SIG-M5 treated with dmso at 0.1 percent for 504 hours (cell line): ENCODE data around the gene SLC25A5.
A peak's percentile ranks its signal among the peaks of the same experiment; 100 is the strongest.
"Not testable (repeated sequence)": the region's sequence is repeated elsewhere in the genome, so short reads cannot be mapped to it uniquely, and the experiment has no call there.

Experiments used
- DNase-seq: peaks from one replicate; lab custom pipeline; 2025; ENCODE audit not compliant: unreplicated experiment; lab: John Stamatoyannopoulos, UW

Gene SLC25A5

DNA sequence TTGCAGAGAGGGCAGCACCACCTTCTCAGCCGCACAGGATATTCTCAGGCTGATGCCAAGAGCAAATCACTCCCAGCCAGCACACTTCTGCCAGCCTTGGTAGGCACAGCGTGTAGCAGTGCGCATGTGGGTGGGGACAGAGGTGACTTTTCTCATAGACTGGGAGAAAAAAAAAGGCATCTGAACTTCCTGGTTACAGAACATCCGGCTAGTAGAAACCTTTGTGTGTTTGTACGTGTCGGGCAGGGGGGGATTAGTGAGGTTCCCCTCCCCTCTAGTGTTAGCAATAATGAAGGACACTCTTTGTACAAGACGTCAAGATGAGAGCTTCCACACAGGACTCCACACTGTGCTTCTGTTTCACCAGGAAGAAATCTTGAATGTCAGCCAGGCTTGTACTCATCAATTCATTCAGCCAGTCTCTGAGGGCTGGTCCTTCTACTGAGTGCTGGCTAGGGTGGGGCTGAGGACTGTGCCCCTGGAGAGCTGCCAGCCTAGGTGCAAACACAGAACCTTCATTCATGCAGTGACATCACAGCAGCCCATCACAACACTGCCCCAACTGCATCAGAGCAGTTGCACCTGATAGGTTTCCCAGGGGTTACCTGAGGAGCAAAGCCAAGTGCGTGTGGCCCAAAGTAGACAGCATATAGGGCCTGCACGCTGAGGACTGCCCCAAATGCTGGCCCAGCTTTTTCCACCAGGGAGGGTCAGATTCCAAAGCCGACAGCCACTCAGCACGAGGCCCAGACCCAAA lies 34.7 kb downstream of the SLC25A5 start:
- DNase-seq, result no peak

DNA sequence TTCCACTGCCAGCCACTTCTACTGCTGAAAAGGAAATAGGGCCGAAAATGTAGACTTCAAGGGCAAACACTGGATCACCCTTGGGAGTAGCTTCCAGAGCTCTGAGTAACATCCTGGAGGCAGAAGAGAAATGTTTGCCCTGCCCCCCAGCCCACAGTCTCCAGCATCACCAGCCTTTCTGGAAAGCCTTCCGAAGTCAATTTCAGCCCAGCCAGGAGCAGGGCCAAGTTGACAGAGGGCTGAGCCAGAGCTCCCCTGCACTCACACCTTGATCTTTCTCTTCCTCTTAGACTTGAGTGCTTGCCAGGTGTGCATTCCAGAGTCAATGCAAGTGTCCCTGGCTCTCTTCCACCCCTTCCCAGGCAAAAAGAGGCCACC lies 35.2 kb downstream of the SLC25A5 start:
- DNase-seq, result no peak

DNA sequence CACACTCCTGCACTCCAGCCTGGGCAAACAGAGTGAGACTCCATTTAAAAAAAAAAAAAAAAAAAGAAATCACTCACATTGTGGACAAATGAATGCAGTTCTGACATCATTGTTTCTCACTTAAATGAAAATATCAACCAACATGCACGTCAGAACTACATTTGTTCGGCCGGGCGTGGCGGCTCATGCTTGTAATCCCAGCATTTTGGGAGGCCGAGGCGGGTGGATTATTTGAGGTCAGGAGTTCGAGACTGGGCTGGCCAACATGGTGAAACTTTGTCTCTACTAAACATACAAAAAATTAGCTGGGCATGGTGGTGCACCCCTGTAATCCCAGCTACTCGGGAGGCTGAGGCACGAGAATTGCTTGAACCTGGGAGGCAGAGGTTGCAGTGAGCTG lies 36.9 kb downstream of the SLC25A5 start:
- DNase-seq, result not testable (repeated sequence)

DNA sequence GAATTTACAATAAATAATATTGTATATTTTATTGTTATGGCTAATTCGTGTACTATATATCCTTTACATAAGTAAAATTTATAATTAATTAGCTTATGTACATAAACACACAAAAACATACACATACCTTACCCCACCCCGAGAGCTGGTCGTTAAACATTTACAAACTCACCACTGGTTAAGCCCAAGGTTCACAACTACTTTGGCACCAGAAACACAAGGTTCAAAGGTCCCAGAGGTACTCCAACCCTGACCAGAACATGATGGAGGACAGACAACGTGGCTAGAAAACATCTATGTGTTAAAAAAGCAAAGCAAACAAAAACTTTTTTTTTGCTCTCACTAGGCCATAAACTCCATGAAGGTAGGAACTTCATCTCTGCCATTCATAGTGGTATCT lies 37.7 kb downstream of the SLC25A5 start:
- no peak for DNase-seq

GRCh38 chrX:119507206-119507605 lies 39.0 kb downstream of the SLC25A5 start:
- DNase-seq, result no peak

GRCh38 chrX:119512146-119512800 lies 44.0 kb downstream of the SLC25A5 start:
- peak; percentile 50 for DNase-seq

DNA sequence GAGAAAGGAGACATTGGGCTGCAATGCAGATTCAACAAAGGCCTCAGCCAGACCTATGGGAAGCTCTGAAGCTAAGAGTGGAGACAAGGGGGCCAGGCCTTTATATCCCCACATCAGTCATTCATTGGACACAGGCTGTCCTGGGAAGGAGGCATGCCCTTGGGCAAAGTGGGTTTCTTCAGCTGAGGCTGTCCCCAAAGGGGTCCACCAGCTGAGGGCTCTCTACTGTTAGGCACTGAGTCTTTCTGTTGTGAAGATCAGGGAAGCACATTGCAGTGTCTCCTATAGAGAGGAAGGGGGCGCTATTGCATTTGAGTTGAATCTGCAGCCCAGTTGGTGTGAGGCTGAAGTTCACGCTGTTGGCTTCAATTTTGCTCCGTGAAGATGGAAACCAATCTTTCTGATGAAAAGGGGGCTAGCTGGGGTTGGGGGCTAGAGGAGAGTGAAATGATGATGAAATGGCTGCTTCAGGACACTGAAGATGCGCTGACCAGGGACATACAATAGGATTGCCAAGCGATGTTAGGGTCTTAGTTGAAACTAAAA lies 48.0 kb downstream of the SLC25A5 start:
- peak; percentile 72 for DNase-seq

GRCh38 chrX:119518371-119518770 lies 50.1 kb downstream of the SLC25A5 start:
- DNase-seq, result no peak
